PFSK-1 (cell line): ENCODE results near the gene HDAC4.

Source experiments
- FOXP2 ChIP-seq: optimal IDR thresholded peaks from 2 replicates; pipeline ENCODE3; 2011; ENCODE audit warnings: borderline replicate concordance, control low read depth, inconsistent platforms; ENCODE audit not compliant: insufficient read depth; ENCODE audit errors: extremely low read length, extremely low read depth
- POLR2AphosphoS5 ChIP-seq: IDR thresholded peaks from 2 replicates; pipeline ENCODE4 v1.6.1; 2012; ENCODE audit warnings: low read depth, mild to moderate bottlenecking, control low read depth, low read length, moderate library complexity
- REST ChIP-seq, 2 experiments: IDR thresholded peaks; 2 replicates each; pipeline versions ENCODE4 v1.6.1 to v1.8.0; 2011 to 2012; ENCODE audit warnings: low read depth in 2 of 2, low read length in 2 of 2, control low read depth in 1 of 2, inconsistent platforms in 1 of 2, mild to moderate bottlenecking in 1 of 2, moderate library complexity in 1 of 2; ENCODE audit not compliant: insufficient read depth in 1 of 2
- SIN3A ChIP-seq: IDR thresholded peaks from 2 replicates; pipeline ENCODE4 v1.6.1; 2012; ENCODE audit warnings: mild to moderate bottlenecking, low read length, moderate library complexity, borderline replicate concordance; ENCODE audit not compliant: insufficient read depth
- TAF1 ChIP-seq: IDR thresholded peaks from 2 replicates; pipeline ENCODE4 v1.6.1; 2012; ENCODE audit warnings: low read length, control low read depth, borderline replicate concordance; ENCODE audit not compliant: insufficient read depth

HDAC4 gene

DNA sequence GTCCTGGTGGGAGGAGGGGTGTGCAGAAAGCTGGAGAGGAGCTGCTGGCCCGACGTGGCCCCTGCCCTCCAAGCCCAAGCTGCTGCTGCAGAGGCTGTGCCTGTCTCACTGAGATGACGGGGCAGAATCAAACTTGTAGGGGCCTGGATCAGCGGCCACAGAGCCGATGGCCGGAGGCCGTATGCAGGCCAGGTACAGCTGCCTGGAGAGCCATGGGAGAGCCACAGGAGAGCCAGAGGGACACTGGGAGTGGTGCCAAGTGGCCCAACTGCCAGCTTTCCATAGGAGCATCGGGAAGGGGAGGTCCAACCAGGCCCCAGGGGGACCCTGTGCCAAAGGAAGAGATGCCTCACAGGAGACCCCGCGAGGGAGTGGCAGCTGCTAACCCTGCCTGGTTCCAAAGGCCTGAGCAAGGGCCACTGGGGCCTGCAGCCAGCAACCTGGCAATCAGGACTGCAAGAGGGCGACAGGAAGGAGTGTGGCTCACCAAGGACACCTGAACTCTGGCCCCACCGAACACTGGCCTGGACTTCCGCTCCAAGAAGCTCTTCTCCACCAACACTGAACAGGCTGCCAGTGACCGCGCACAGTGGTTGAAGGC is 70.7 kb downstream of the HDAC4 start:
- TF ChIP-seq FOXP2 (no peak), REST (IDR thresholded peaks at IDR 0.05; ENCODE audit: insufficient read depth in 1 of 2, low read depth in 2 of 2, low read length in 2 of 2) (no peak), TAF1 (no peak), SIN3A (no peak), POLR2AphosphoS5 (no peak)

- TF ChIP-seq FOXP2 (no peak), REST (IDR thresholded peaks at IDR 0.05; ENCODE audit: insufficient read depth in 1 of 2, low read depth in 2 of 2, low read length in 2 of 2) (no peak), TAF1 (no peak)
These were observed 71.4 kb downstream of the HDAC4 start for GRCh38 chr2:239329284-239329971.

DNA sequence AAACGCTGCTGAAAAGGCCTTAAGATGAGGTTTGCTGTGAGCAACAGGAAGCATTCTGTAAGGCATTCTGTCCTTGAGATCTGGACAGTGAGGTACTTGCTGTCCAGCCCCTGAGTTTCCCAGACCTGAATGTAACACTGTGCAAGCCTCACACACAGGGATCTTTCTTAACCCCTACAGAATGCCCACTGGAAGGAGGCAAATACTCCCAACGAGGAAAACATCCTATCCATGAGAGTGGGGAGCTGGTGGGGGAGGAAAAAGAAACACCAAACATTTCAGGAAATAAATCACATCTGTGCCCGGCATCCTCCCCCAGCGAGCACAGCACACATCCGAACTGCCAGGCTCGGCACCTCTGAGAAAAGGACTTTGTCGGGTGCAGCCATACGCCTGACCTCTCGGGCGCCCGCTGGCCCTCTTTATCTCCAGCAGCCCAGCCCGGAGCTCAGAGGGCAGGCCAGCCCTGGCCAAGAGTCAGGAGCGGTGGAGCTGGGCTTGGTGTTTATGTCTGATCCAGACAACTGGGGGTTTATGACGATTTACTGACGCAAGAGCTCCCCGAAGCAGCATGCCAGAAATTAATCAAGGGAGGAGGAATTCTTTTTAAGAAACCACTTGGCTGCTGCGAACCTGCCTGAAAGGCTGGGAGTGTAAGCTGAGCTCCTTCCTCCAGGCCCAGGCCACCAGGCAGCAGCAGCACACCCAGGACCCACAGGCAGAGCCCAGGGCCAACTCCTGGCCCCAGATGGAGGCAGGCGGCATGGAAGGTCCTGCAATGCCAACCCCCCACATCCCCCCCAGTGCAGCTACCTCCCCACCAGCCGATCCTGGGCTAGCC is 72.2 kb downstream of the HDAC4 start:
- TF ChIP-seq FOXP2 (no peak), POLR2AphosphoS5 (no peak), SIN3A (no peak), REST (IDR thresholded peaks at IDR 0.05; ENCODE audit: insufficient read depth in 1 of 2, low read depth in 2 of 2, low read length in 2 of 2) (no peak), TAF1 (no peak)

- TF ChIP-seq SIN3A: no peak
- no peak for TF ChIP-seq REST (IDR thresholded peaks at IDR 0.05; ENCODE audit: insufficient read depth in 1 of 2, low read depth in 2 of 2, low read length in 2 of 2)
- no peak for TF ChIP-seq FOXP2
These were observed 73.1 kb downstream of the HDAC4 start for GRCh38 chr2:239327536-239328350.
